ENCODE data around the gene CCDC187.
A peak's percentile ranks its signal among the peaks of the same experiment; 100 is the strongest.

The CCDC187 gene

DNA sequence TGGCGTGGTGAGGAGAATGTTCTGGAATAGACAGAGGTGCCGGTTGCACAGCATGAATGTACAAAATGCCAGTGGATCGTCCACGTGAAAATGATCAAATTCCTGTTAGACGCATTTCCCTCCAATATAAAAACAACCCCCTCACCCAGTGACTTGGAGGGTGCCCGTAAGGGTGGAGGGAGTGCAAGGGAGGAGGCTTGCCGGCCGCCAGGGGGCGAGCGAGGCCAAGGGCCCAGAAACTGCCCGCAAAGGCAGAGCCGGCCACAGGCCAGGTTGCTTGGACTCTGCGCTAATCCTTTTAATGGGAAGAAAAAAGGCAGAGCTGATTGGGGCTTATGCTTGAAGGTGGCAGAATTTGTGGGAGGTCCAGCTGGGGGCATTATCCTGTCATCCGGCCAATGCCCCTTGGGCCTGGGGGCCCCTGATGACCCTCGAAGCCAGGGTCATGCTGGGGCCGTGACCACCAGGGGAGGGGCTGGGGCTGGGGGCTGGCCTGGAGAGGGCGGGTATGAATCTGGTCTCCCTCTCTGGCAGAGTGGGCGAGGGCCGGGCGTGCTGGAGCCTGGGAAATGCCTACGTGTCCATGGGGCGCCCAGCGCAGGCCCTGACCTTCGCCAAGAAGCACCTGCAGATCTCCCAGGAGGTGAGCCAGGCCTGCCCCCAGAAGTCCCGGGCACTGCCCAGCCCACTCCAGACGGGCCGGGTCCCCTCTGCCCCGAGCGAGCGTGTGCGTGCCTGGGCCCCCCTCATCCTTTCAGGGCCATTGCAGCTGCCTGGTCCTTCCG, 35.5 kb upstream of the CCDC187 start:
- H3K36me3 ChIP-seq (ENCODE audit: control insufficient read depth, insufficient read depth, low read length) = no peaks in the 10 kb centered on the region
- H3K9ac ChIP-seq (ENCODE audit: low read depth, low read length) = no peak overlapping the region
- H3K27ac ChIP-seq (ENCODE audit: low read depth, low read length) = peak overlapping the region; percentile 20
- H3K9me3 ChIP-seq (ENCODE audit: control insufficient read depth, insufficient read depth, low read length) = no peaks in the 10 kb centered on the region
- H3K4me3 ChIP-seq (ENCODE audit: low read depth, low read length) = no peak overlapping the region
- H3K27me3 ChIP-seq (ENCODE audit: control insufficient read depth, insufficient read depth, low read length) = no peaks in the 10 kb centered on the region
- H3K4me1 ChIP-seq (ENCODE audit: control insufficient read depth, insufficient read depth, low read length) = peaks cover 5% of the 10 kb centered on the region

GRCh38 chr9:136338511-136338910, 34.6 kb upstream of the CCDC187 start:
- H3K27ac ChIP-seq (ENCODE audit: low read depth, low read length) = no peak overlapping the region
- H3K27me3 ChIP-seq (ENCODE audit: control insufficient read depth, insufficient read depth, low read length) = no peaks in the 10 kb centered on the region
- H3K4me3 ChIP-seq (ENCODE audit: low read depth, low read length) = no peak overlapping the region
- no peak overlapping the region for H3K9ac ChIP-seq (ENCODE audit: low read depth, low read length)
- H3K36me3 ChIP-seq (ENCODE audit: control insufficient read depth, insufficient read depth, low read length) = no peaks in the 10 kb centered on the region
- no peaks in the 10 kb centered on the region for H3K9me3 ChIP-seq (ENCODE audit: control insufficient read depth, insufficient read depth, low read length)
- H3K4me1 ChIP-seq (ENCODE audit: control insufficient read depth, insufficient read depth, low read length) = peaks cover 5% of the 10 kb centered on the region

GRCh38 chr9:136337416-136338395, 33.8 kb upstream of the CCDC187 start:
- Histone ChIP-seq H3K27ac (ENCODE audit: low read depth, low read length) (no peak overlapping the region), H3K4me1 (ENCODE audit: control insufficient read depth, insufficient read depth, low read length) (no peaks in the 10 kb centered on the region), H3K9ac (ENCODE audit: low read depth, low read length) (no peak overlapping the region), H3K4me3 (ENCODE audit: low read depth, low read length) (no peak overlapping the region), H3K9me3 (ENCODE audit: control insufficient read depth, insufficient read depth, low read length) (no peaks in the 10 kb centered on the region), H3K27me3 (ENCODE audit: control insufficient read depth, insufficient read depth, low read length) (no peaks in the 10 kb centered on the region), H3K36me3 (ENCODE audit: control insufficient read depth, insufficient read depth, low read length) (no peaks in the 10 kb centered on the region)

GRCh38 chr9:136336881-136337280, 33.0 kb upstream of the CCDC187 start:
- no peaks in the 10 kb centered on the region for H3K36me3 ChIP-seq (ENCODE audit: control insufficient read depth, insufficient read depth, low read length)
- H3K4me1 ChIP-seq (ENCODE audit: control insufficient read depth, insufficient read depth, low read length) = no peaks in the 10 kb centered on the region
- no peak overlapping the region for H3K4me3 ChIP-seq (ENCODE audit: low read depth, low read length)
- no peak overlapping the region for H3K9ac ChIP-seq (ENCODE audit: low read depth, low read length)
- no peaks in the 10 kb centered on the region for H3K27me3 ChIP-seq (ENCODE audit: control insufficient read depth, insufficient read depth, low read length)
- H3K27ac ChIP-seq (ENCODE audit: low read depth, low read length) = no peak overlapping the region
- H3K9me3 ChIP-seq (ENCODE audit: control insufficient read depth, insufficient read depth, low read length) = no peaks in the 10 kb centered on the region

DNA sequence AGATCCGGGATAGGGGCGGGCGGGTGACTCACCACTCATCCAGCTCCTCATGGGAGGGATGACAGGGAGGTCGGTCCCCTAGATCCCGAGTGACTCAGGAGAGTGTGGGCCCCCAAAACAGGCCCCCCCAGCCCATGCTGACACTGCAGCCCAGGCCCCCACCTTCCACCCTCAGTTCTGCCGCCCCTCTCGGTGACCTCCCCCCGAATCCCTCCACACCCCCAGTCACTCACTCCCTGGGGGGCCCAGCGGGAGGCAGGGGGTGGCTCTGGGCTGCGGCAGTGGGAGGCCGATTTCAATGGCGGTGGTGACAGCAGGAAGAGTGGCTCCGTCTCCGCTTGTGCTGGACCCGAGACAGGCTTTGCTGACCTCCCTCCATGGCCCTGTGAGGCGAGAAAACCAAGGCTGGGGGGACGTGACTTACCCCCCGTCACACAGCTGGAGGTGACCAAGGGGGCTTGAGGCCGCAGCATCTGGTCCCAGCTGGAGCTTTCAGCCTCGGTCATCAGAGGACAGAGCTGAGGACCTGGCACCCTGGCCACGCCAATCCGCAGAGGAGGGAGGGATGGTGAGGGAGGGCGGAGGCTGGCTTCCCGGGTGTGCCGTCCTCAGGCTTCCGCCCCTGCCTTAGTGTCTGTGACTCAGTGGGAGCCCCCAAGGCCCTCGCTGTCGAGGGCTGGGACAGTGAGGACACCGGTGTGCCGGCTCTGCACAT, 32.4 kb upstream of the CCDC187 start:
- H3K4me3 ChIP-seq (ENCODE audit: low read depth, low read length) = no peak overlapping the region
- no peaks in the 10 kb centered on the region for H3K4me1 ChIP-seq (ENCODE audit: control insufficient read depth, insufficient read depth, low read length)
- no peak overlapping the region for H3K27ac ChIP-seq (ENCODE audit: low read depth, low read length)
- H3K27me3 ChIP-seq (ENCODE audit: control insufficient read depth, insufficient read depth, low read length) = no peaks in the 10 kb centered on the region
- no peaks in the 10 kb centered on the region for H3K36me3 ChIP-seq (ENCODE audit: control insufficient read depth, insufficient read depth, low read length)
- no peaks in the 10 kb centered on the region for H3K9me3 ChIP-seq (ENCODE audit: control insufficient read depth, insufficient read depth, low read length)
- H3K9ac ChIP-seq (ENCODE audit: low read depth, low read length) = no peak overlapping the region

DNA sequence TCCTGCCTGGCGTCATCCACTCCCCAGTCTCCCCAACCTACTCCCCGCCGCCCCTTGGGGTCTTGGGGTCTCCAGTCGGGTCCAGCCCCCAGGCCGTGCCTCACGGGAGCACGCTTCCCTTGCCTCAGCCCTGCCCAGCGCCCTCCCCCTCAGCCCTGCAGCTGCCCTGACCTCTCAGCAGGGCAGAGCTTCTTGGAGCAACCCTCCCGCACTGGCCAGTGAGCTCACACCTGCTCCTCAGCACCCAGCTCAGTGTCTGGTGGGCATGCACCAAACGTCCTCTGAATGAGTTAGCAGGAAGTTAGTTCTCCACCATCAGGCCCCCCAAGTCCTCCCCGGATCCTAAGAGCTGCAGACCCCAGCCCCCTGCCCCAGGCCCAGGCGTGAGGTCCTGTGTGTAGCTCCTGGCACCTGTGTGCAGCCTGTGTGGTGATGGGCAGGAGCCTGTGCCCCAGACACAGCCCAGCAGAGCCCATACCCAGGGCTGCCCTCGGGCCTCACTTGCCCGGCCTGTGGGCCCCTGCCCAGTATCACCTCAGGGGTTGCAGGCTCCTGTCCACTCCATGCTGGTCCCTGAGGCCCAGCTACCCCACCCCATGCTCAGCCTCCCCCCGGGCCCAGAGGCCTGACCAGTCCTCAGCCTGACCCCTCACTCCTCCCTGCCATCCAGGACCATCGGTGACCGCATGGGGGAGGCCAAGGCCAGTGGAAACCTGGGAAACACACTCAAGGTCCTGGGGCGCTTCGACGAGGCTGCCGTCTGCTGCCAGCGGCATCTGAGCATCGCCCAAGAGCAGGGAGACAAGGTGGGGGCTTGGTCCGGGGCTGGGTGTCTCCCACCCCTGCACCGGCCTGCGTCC, 31.6 kb upstream of the CCDC187 start:
- Histone ChIP-seq H3K9me3 (ENCODE audit: control insufficient read depth, insufficient read depth, low read length) (no peaks in the 10 kb centered on the region), H3K27ac (ENCODE audit: low read depth, low read length) (no peak overlapping the region), H3K9ac (ENCODE audit: low read depth, low read length) (no peak overlapping the region), H3K4me3 (ENCODE audit: low read depth, low read length) (no peak overlapping the region), H3K36me3 (ENCODE audit: control insufficient read depth, insufficient read depth, low read length) (no peaks in the 10 kb centered on the region), H3K27me3 (ENCODE audit: control insufficient read depth, insufficient read depth, low read length) (no peaks in the 10 kb centered on the region), H3K4me1 (ENCODE audit: control insufficient read depth, insufficient read depth, low read length) (no peaks in the 10 kb centered on the region)

DNA sequence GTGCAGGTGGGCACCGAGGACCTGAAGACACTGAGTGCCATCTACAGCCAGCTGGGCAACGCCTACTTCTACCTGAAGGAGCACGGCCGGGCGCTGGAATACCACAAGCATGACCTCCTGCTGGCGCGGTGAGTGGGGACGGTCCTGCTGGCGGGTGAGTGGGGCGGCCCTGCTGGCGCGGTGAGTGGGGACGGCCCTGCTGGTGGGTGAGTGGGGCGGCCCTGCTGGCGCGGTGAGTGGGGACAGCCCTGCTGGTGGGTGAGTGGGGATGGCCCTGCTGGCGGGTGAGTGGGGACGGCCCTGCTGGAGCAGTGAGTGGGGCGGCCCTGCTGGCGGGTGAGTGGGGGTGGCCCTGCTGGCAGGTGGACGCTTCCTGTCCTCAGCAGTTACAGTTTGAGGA, 30.6 kb upstream of the CCDC187 start:
- Histone ChIP-seq H3K27ac (ENCODE audit: low read depth, low read length) (no peak overlapping the region), H3K4me3 (ENCODE audit: low read depth, low read length) (no peak overlapping the region), H3K4me1 (ENCODE audit: control insufficient read depth, insufficient read depth, low read length) (no peaks in the 10 kb centered on the region), H3K27me3 (ENCODE audit: control insufficient read depth, insufficient read depth, low read length) (no peaks in the 10 kb centered on the region), H3K36me3 (ENCODE audit: control insufficient read depth, insufficient read depth, low read length) (no peaks in the 10 kb centered on the region), H3K9me3 (ENCODE audit: control insufficient read depth, insufficient read depth, low read length) (no peaks in the 10 kb centered on the region), H3K9ac (ENCODE audit: low read depth, low read length) (no peak overlapping the region)

- Histone ChIP-seq H3K27ac (ENCODE audit: low read depth, low read length) (no peak overlapping the region), H3K9me3 (ENCODE audit: control insufficient read depth, insufficient read depth, low read length) (no peaks in the 10 kb centered on the region), H3K9ac (ENCODE audit: low read depth, low read length) (no peak overlapping the region), H3K27me3 (ENCODE audit: control insufficient read depth, insufficient read depth, low read length) (no peaks in the 10 kb centered on the region), H3K4me1 (ENCODE audit: control insufficient read depth, insufficient read depth, low read length) (0 out of 2 replicates have a peak, but pooled peaks cover under 1% of the 10 kb centered on the region), H3K4me3 (ENCODE audit: low read depth, low read length) (no peak overlapping the region), H3K36me3 (ENCODE audit: control insufficient read depth, insufficient read depth, low read length) (no peaks in the 10 kb centered on the region)
Measured at GRCh38 chr9:136333486-136333885, 29.6 kb upstream of the CCDC187 start.

DNA sequence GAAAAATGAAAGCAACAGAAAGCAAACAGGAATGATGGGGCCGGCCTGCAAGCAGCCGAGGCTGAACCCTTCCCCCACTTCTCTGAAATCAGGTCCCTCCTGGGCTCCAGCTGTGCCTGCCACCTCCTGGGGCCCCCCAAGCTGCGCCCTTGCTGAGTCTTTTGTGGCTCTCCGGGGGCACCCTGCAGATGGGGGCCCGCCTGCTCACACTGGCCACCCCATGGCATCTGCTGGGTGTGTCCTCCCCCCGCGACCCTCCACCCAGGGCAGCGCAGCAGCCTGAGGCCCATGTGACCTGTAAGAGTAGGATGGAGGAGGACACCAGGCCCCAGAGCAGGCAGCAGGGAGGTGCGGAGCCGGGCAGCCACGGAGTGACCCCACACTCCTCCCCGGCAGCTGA, 29.2 kb upstream of the CCDC187 start:
- no peaks in the 10 kb centered on the region for H3K27me3 ChIP-seq (ENCODE audit: control insufficient read depth, insufficient read depth, low read length)

DNA sequence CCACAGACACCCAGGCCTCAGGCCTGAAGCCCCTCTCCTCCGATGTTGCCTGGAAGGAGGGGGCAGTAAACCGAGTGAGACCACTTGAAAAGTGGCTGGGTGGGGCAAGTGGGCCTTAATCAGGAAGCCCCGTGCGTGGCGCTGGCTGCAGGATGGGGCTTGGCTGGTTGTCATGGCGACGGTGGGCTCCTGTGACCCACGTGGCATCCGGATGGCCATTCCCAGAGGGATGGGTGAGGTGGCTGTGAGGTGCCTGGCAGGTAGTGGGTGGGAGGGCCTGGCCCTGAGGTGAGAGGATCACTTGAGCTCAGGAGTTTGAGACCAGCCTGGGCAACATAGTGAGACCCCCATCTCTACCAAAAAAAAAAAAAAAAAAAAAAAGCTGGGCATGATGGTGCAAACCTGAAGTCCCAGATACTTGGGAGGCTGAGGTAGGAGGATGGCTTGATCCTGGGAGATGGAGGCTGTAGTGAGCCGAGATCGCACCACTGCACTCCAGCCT, 28.6 kb upstream of the CCDC187 start:
- Histone ChIP-seq H3K9me3 (ENCODE audit: control insufficient read depth, insufficient read depth, low read length) (no peaks in the 10 kb centered on the region), H3K9ac (ENCODE audit: low read depth, low read length) (no peak overlapping the region), H3K36me3 (ENCODE audit: control insufficient read depth, insufficient read depth, low read length) (no peaks in the 10 kb centered on the region), H3K27me3 (ENCODE audit: control insufficient read depth, insufficient read depth, low read length) (no peaks in the 10 kb centered on the region), H3K4me3 (ENCODE audit: low read depth, low read length) (no peak overlapping the region), H3K4me1 (ENCODE audit: control insufficient read depth, insufficient read depth, low read length) (0 out of 2 replicates have a peak, but pooled peaks cover 5% of the 10 kb centered on the region), H3K27ac (ENCODE audit: low read depth, low read length) (no peak overlapping the region)

More for the DNA sequence above, 29.2 kb upstream of the CCDC187 start:
- H3K4me3 ChIP-seq (ENCODE audit: low read depth, low read length) = no peak overlapping the region
- no peaks in the 10 kb centered on the region for H3K9me3 ChIP-seq (ENCODE audit: control insufficient read depth, insufficient read depth, low read length)
- H3K4me1 ChIP-seq (ENCODE audit: control insufficient read depth, insufficient read depth, low read length) = 0 out of 2 replicates have a peak, but pooled peaks cover 5% of the 10 kb centered on the region
- H3K36me3 ChIP-seq (ENCODE audit: control insufficient read depth, insufficient read depth, low read length) = no peaks in the 10 kb centered on the region
- H3K9ac ChIP-seq (ENCODE audit: low read depth, low read length) = no peak overlapping the region
- no peak overlapping the region for H3K27ac ChIP-seq (ENCODE audit: low read depth, low read length)
